ENCODE results near the gene OR2A5. TPM values are rescaled to one million over a fixed set of nuclear protein-coding genes. Genes with fewer than 3 reads are reported as not detected.

Gene OR2A5
- total and polyA plus RNA-seq, 7 experiments from 2014 or later: not detected

DNA sequence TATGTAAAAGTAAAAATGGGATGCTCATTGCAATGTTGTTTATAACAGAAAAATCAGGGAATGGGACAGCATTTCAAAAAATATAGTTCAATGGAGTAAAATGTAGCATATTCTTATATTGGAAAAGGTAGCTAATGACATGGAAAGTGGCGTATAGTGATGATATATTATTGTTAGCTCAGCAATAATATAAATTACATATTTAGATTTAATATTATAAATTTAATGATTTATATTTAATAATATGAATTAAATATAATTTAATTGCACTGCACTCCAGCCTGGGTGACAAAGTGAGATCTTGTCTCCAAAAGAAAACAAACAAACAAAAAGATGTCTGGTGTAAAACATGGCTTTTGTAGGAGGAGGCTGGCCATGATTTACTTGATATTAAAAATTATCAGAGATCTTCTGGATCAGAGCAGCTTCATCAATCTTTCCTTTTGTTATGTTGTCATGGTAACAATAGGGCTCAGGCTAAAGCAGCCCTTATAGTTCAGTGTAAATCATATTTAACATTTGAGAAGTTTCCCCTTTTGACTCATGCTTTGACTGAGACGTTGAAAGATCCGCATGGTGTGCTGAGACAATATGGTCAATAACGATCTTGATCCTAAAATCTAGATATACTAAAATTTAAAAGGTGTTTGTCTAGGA is 25.4 kb upstream of the OR2A5 start:
- H3K27me3 Mint-ChIP-seq: peaks cover 0 to 7% (median 0%) of the 10 kb centered on the region in 5 donors
- ChIA-PET POLR2A (no interaction called here), CTCF (no interaction called here)
- Histone ChIP-seq H3K27me3 (ENCODE audit: control insufficient read depth in 2 of 2, insufficient read depth in 2 of 2, low read length in 2 of 2) (no peaks in the 10 kb centered on the region), H3K4me3 (ENCODE audit: low read length) (no peak overlapping the region), H3K36me3 (ENCODE audit: control insufficient read depth in 2 of 3, insufficient read depth in 3 of 3, low read length in 3 of 3) (no peaks in the 10 kb centered on the region), H3K27ac (ENCODE audit: low read depth, low read length) (no peak overlapping the region), H3K4me1 (ENCODE audit: control insufficient read depth in 2 of 2, insufficient read depth in 2 of 2, low read length in 2 of 2) (no peaks in the 10 kb centered on the region), H3K9me3 (ENCODE audit: control insufficient read depth in 2 of 3, low read length in 3 of 3) (no peaks in the 10 kb centered on the region)
- H3K4me3 Mint-ChIP-seq: no peak overlapping the region
- no peaks in the 10 kb centered on the region for H3K9me3 Mint-ChIP-seq
- H3K36me3 Mint-ChIP-seq: no peaks in the 10 kb centered on the region
- ATAC-seq (no peak), DNase-seq (no peak)
- no peak overlapping the region for H3K27ac Mint-ChIP-seq
- intact Hi-C loops (cut with micrococcal nuclease): no loop called here
- no peaks in the 10 kb centered on the region for H3K4me1 Mint-ChIP-seq

GRCh38 chr7:144024213-144024612 is 24.5 kb upstream of the OR2A5 start:
- no peak overlapping the region for H3K4me3 Mint-ChIP-seq
- no peaks in the 10 kb centered on the region for H3K9me3 Mint-ChIP-seq
- H3K36me3 Mint-ChIP-seq: no peaks in the 10 kb centered on the region
- H3K36me3 ChIP-seq (ENCODE audit: control insufficient read depth in 2 of 3, insufficient read depth in 3 of 3, low read length in 3 of 3): no peaks in the 10 kb centered on the region
- H3K4me3 ChIP-seq (ENCODE audit: low read length): no peak overlapping the region
- peaks cover 0 to 4% (median 0%) of the 10 kb centered on the region in 5 donors for H3K27me3 Mint-ChIP-seq
- DNase-seq (no peak), ATAC-seq (no peak)
- H3K4me1 ChIP-seq (ENCODE audit: control insufficient read depth in 2 of 2, insufficient read depth in 2 of 2, low read length in 2 of 2): no peaks in the 10 kb centered on the region
- intact Hi-C loops (cut with micrococcal nuclease): no loop called here
- ChIA-PET CTCF (no interaction called here), POLR2A (no interaction called here)
- no peaks in the 10 kb centered on the region for H3K9me3 ChIP-seq (ENCODE audit: control insufficient read depth in 2 of 3, low read length in 3 of 3)
- no peaks in the 10 kb centered on the region for H3K27me3 ChIP-seq (ENCODE audit: control insufficient read depth in 2 of 2, insufficient read depth in 2 of 2, low read length in 2 of 2)
- no peak overlapping the region for H3K27ac ChIP-seq (ENCODE audit: low read depth, low read length)
- no peak overlapping the region for H3K27ac Mint-ChIP-seq
- H3K4me1 Mint-ChIP-seq: no peaks in the 10 kb centered on the region

DNA sequence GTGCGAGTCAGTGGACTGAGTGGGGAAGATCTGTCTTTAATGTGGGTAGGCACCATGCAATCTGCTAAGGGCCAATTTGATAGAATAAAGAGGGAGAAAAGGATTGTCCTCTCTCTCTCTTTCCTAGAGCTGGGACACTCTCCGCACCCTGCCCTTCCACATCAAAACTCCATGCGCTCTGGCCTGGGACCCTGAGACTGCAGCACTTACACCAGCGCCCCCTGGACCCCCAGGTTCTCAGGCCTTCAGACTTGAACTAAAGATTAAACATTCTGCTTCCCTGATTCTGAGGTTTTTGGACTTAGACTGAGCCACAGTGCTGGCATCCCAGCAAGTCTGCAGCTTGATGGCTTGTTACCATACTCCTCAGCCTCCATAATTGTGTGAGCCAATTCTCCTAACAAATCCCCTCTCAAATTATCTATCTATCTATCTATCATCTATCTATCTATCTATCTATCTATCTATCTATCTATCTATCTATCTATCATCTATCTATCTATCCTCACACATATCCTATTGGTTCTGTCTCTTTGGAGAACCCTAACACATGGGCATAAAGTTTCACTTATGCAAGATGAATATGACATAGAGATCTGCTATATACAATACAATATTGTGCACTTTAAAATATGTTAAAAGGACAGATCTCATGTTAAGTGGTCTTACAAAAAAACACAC is 22.4 kb upstream of the OR2A5 start:
- Mint-ChIP-seq H3K4me3 (no peak overlapping the region), H3K27ac (no peak overlapping the region), H3K4me1 (no peaks in the 10 kb centered on the region), H3K9me3 (no peaks in the 10 kb centered on the region), H3K27me3 (peaks cover 0 to 10% (median 1%) of the 10 kb centered on the region in 5 donors), H3K36me3 (no peaks in the 10 kb centered on the region)
- Histone ChIP-seq H3K9me3 (ENCODE audit: control insufficient read depth in 2 of 3, low read length in 3 of 3) (no peaks in the 10 kb centered on the region), H3K27ac (ENCODE audit: low read depth, low read length) (no peak overlapping the region), H3K4me3 (ENCODE audit: low read length) (no peak overlapping the region), H3K27me3 (ENCODE audit: control insufficient read depth in 2 of 2, insufficient read depth in 2 of 2, low read length in 2 of 2) (no peaks in the 10 kb centered on the region), H3K36me3 (ENCODE audit: control insufficient read depth in 2 of 3, insufficient read depth in 3 of 3, low read length in 3 of 3) (no peaks in the 10 kb centered on the region), H3K4me1 (ENCODE audit: control insufficient read depth in 2 of 2, insufficient read depth in 2 of 2, low read length in 2 of 2) (no peaks in the 10 kb centered on the region)
- no peak for DNase-seq
- intact Hi-C loops (cut with micrococcal nuclease): loop anchor here in 1 of 2 donors (5.0 kb wide), 1 partner anchor 289 kb away; no protein-coding TSS in a partner anchor
- ChIA-PET POLR2A (no interaction called here), CTCF (no interaction called here)
- ATAC-seq: no peak

DNA sequence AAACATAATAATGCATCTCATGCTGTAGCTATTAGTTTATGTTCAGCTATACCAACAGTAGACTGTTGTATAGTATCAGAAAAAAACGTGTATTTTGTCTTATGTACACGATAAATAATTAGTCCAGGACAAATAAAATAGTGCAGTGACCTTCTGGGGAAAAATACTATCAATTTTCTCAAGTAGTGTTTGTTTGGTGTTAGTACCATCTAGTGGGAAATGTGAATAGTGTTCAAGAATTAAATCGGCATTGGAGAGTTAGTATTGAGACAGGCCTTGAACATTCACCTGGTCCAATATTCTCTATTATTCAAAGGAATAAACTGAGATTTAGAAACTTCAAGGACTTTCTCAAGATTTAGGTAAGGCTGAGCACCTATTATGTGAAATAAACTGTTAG is 21.7 kb upstream of the OR2A5 start:
- Mint-ChIP-seq H3K27me3 (peaks cover 0 to 18% (median 8%) of the 10 kb centered on the region in 5 donors), H3K4me3 (no peak overlapping the region), H3K4me1 (no peaks in the 10 kb centered on the region), H3K36me3 (no peaks in the 10 kb centered on the region), H3K27ac (no peak overlapping the region), H3K9me3 (no peaks in the 10 kb centered on the region)
- no peak overlapping the region for H3K27ac ChIP-seq (ENCODE audit: low read depth, low read length)
- DNase-seq (peak in 1 of 9 donors; percentile 1), ATAC-seq (no peak)
- H3K9me3 ChIP-seq (ENCODE audit: control insufficient read depth in 2 of 3, low read length in 3 of 3): no peaks in the 10 kb centered on the region
- no peak overlapping the region for H3K4me3 ChIP-seq (ENCODE audit: low read length)
- H3K27me3 ChIP-seq (ENCODE audit: control insufficient read depth in 2 of 2, insufficient read depth in 2 of 2, low read length in 2 of 2): no peaks in the 10 kb centered on the region
- H3K36me3 ChIP-seq (ENCODE audit: control insufficient read depth in 2 of 3, insufficient read depth in 3 of 3, low read length in 3 of 3): no peaks in the 10 kb centered on the region
- H3K4me1 ChIP-seq (ENCODE audit: control insufficient read depth in 2 of 2, insufficient read depth in 2 of 2, low read length in 2 of 2): no peaks in the 10 kb centered on the region
- intact Hi-C loops (cut with micrococcal nuclease): loop anchor here in 1 of 2 donors (5.0 kb wide), 1 partner anchor 290 kb away; no protein-coding TSS in a partner anchor
- ChIA-PET POLR2A (no interaction called here), CTCF (no interaction called here)

DNA sequence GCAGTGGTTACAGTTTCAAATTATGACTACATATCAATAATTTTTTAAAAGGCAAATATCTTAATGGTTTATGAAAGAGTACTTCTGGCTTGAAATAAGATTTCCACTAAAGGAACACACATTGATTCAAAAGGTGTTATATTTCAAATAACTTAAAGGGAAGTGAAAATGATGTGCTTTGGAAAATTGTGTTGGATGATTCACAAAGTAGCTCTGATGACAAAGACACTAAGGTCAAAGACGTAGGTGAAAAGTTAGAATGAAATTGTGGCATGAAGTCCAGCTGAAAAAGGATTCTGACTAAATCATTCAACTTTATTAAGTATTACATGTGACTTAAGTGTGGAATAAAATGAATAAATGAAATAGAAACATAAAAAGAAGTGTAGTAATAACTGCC is 20.8 kb upstream of the OR2A5 start:
- intact Hi-C loops (cut with micrococcal nuclease): loop anchor here in 1 of 2 donors (5.0 kb wide), 1 partner anchor 291 kb away; no protein-coding TSS in a partner anchor
- ATAC-seq: no peak
- no peaks in the 10 kb centered on the region for H3K9me3 Mint-ChIP-seq
- no peaks in the 10 kb centered on the region for H3K4me1 Mint-ChIP-seq
- Histone ChIP-seq H3K9me3 (ENCODE audit: control insufficient read depth in 2 of 3, low read length in 3 of 3) (no peaks in the 10 kb centered on the region), H3K4me3 (ENCODE audit: low read length) (no peak overlapping the region), H3K27me3 (ENCODE audit: control insufficient read depth in 2 of 2, insufficient read depth in 2 of 2, low read length in 2 of 2) (no peaks in the 10 kb centered on the region), H3K27ac (ENCODE audit: low read depth, low read length) (no peak overlapping the region), H3K36me3 (ENCODE audit: control insufficient read depth in 2 of 3, insufficient read depth in 3 of 3, low read length in 3 of 3) (no peaks in the 10 kb centered on the region), H3K4me1 (ENCODE audit: control insufficient read depth in 2 of 2, insufficient read depth in 2 of 2, low read length in 2 of 2) (no peaks in the 10 kb centered on the region)
- H3K27ac Mint-ChIP-seq: no peak overlapping the region
- ChIA-PET POLR2A (no interaction called here), CTCF (no interaction called here)
- no peaks in the 10 kb centered on the region for H3K36me3 Mint-ChIP-seq
- no peak overlapping the region for H3K4me3 Mint-ChIP-seq
- H3K27me3 Mint-ChIP-seq: peaks cover 5 to 23% (median 14%) of the 10 kb centered on the region in 5 donors
- DNase-seq: no peak

DNA sequence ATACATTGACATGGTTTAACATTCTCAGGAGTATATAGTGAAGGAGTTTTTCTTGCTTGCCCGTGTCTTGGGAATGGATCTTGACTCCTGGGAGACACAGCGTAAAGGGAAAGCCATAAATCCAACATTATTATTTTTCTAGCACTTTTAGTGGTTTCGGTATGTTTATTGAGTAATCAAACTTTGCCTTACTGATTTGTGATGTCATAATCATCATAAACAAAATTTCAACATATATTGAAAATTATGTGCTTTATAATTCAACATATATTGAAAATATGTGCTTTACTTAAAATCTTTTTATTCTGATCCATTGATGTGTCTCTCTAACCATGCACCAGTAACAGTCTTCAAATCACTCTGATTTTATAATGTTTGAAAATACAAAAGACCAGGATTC is 20.2 kb upstream of the OR2A5 start:
- Histone ChIP-seq H3K4me3 (ENCODE audit: low read length) (no peak overlapping the region), H3K9me3 (ENCODE audit: control insufficient read depth in 2 of 3, low read length in 3 of 3) (no peaks in the 10 kb centered on the region), H3K36me3 (ENCODE audit: control insufficient read depth in 2 of 3, insufficient read depth in 3 of 3, low read length in 3 of 3) (no peaks in the 10 kb centered on the region), H3K27ac (ENCODE audit: low read depth, low read length) (no peak overlapping the region), H3K4me1 (ENCODE audit: control insufficient read depth in 2 of 2, insufficient read depth in 2 of 2, low read length in 2 of 2) (no peaks in the 10 kb centered on the region), H3K27me3 (ENCODE audit: control insufficient read depth in 2 of 2, insufficient read depth in 2 of 2, low read length in 2 of 2) (no peaks in the 10 kb centered on the region)
- intact Hi-C loops (cut with micrococcal nuclease): loop anchor here in 1 of 2 donors (5.0 kb wide), 1 partner anchor 291 kb away; no protein-coding TSS in a partner anchor
- Mint-ChIP-seq H3K27me3 (peaks cover 6 to 24% (median 16%) of the 10 kb centered on the region in 5 donors), H3K4me1 (no peaks in the 10 kb centered on the region), H3K27ac (no peak overlapping the region), H3K4me3 (no peak overlapping the region), H3K36me3 (no peaks in the 10 kb centered on the region), H3K9me3 (no peaks in the 10 kb centered on the region)
- ChIA-PET CTCF (no interaction called here), POLR2A (no interaction called here)
- ATAC-seq: no peak
- no peak for DNase-seq

DNA sequence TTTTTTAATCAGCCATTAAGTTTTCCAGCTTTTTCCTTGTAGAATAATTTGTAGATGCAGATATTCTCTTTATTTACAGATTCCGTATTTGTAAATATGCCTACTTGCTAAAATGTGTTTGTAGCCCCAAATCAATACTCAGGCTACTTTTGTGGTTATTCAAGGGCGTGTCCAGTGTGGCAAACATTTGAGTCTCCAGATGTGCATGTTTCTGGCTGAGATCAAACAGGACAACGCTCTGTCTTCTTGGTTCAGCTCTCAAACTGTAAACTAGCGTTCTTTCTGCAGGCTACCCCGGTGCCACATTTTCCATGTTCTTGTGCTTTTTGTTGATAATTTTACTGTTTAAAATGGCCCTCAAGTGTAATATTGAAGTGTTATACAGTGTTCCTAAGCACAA is 16.2 kb upstream of the OR2A5 start:
- DNase-seq (no peak), ATAC-seq (no peak)
- Mint-ChIP-seq H3K9me3 (no peaks in the 10 kb centered on the region), H3K27me3 (peaks cover 9 to 34% (median 22%) of the 10 kb centered on the region in 5 donors), H3K36me3 (no peaks in the 10 kb centered on the region), H3K4me3 (no peak overlapping the region), H3K27ac (no peak overlapping the region), H3K4me1 (no peaks in the 10 kb centered on the region)
- Histone ChIP-seq H3K9me3 (ENCODE audit: control insufficient read depth in 2 of 3, low read length in 3 of 3) (no peaks in the 10 kb centered on the region), H3K27me3 (ENCODE audit: control insufficient read depth in 2 of 2, insufficient read depth in 2 of 2, low read length in 2 of 2) (no peaks in the 10 kb centered on the region), H3K4me3 (ENCODE audit: low read length) (no peak overlapping the region), H3K27ac (ENCODE audit: low read depth, low read length) (no peak overlapping the region), H3K36me3 (ENCODE audit: control insufficient read depth in 2 of 3, insufficient read depth in 3 of 3, low read length in 3 of 3) (no peaks in the 10 kb centered on the region), H3K4me1 (ENCODE audit: control insufficient read depth in 2 of 2, insufficient read depth in 2 of 2, low read length in 2 of 2) (no peaks in the 10 kb centered on the region)
- POLR2A ChIA-PET: no interaction called here
- CTCF ChIA-PET: no interaction called here
- intact Hi-C loops (cut with micrococcal nuclease): no loop called here

Data from naive thymus-derived CD4-positive, alpha-beta T cell (primary cell).